Psoas muscle (tissue), 8 donors: ENCODE results near the gene METTL25B. TPM values are rescaled to one million over a fixed set of nuclear protein-coding genes. Genes with fewer than 3 reads are reported as not detected.
A peak's percentile ranks its signal among the peaks of the same experiment; 100 is the strongest.

ENCODE experiments used
- ATAC-seq, 4 donors: fragments of 200-7000 bp; cut with Tn5 transposase; one replicate each; pipeline ENCODE4 v1.9.1; 2020; ENCODE audit warnings: moderate library complexity in 3 of 4, mild to moderate bottlenecking in 2 of 4
- DNase-seq, 2 donors: peaks; one replicate each; pipeline ENCODE4 v3.0.0-alpha.2; 2020
- H3K27ac ChIP-seq: fragments of 200-600 bp; one replicate; pipeline ENCODE4 v1.8.0; 2022
- H3K27me3 ChIP-seq, 3 donors: fragments of 200-600 bp in 1 of 3; one replicate each; pipeline versions ENCODE4 v1.6.1 to v1.8.0; 2013 to 2022; ENCODE audit warnings: low read length in 2 of 3, mild to moderate bottlenecking in 2 of 3, moderate library complexity in 1 of 3; ENCODE audit not compliant: insufficient read depth in 3 of 3
- H3K36me3 ChIP-seq, 2 donors: fragments of 200-600 bp in 1 of 2; one replicate each; pipeline versions ENCODE4 v1.6.1 to v1.8.0; 2013 to 2022; ENCODE audit warnings: low read depth in 1 of 2, mild to moderate bottlenecking in 1 of 2, moderate library complexity in 1 of 2; ENCODE audit not compliant: insufficient read depth in 1 of 2
- H3K4me1 ChIP-seq: fragments of 200-600 bp; one replicate; pipeline ENCODE4 v1.8.0; 2022
- H3K4me3 ChIP-seq: fragments of 200-600 bp; one replicate; pipeline ENCODE4 v1.8.0; 2022; ENCODE audit warnings: mild to moderate bottlenecking
- H3K9me3 ChIP-seq: fragments of 200-600 bp; one replicate; pipeline ENCODE4 v1.8.0; 2022
- CTCF ChIP-seq: fragments of 200-600 bp; IDR thresholded peaks from one replicate; pipeline ENCODE4 v1.8.0; 2022; ENCODE audit warnings: antibody characterized with exemption
- WGBS, 3 donors: extraction: QIAGEN DNeasy Blood & Tissue Kit; methylation state at CpG; one replicate each; pipeline versions ENCODE4 v1.1.6 to v1.1.7; 2013; 5-methylcytosine and 5-hydroxymethylcytosine counted together
- intact Hi-C, 2 donors: fragments of 100-400 bp; cut with DNase I; formaldehyde crosslinking; loops; one replicate each; pipeline versions ENCODE4 v1.11.0 to v1.14.2; 2022
- polyA plus RNA-seq, 3 donors: library from polyadenylated mRNA; stranded (reverse); fragments of 200-250 nt; gene quantifications; one replicate each; pipeline ENCODE4 v1.2.3, GENCODE V29; 2013
- total RNA-seq, 4 donors: library from RNA; stranded (reverse); fragmentation: NEBNext Ultra II Directional in 2 of 4; extraction: Animal tissue kit (Norgen Biotek cat#: 25700) in 2 of 4; gene quantifications; one replicate each; pipeline versions ENCODE4 v1.2.1 to v1.2.4, GENCODE V29; 2021 to 2023
- donor health status: healthy with polysubstance abuse.
- donor health status: DM: no; HTN: no; CAD: no; lungs with moderate emphysema.
- donor health status: Bipolar disorder and iron deficiency.
- donor health status: healthy.
- donor health status: DM: yes; HTN: yes; CAD: no.
- donor health status: DM: no; HTN: no; CAD: no.
- donor health status: DM: no; HTN: no; CAD: no.
- donor health status: DM: yes; HTN: yes; CAD: no.

The METTL25B gene
- total and polyA plus RNA-seq, 7 donors = 18.5 to 32.1 (median 27.0) TPM

GRCh38 chr1:156777573-156777972 lies 49.3 kb downstream of the METTL25B start:
- no peaks in the 10 kb centered on the region for H3K27me3 ChIP-seq
- ATAC-seq = no peak
- H3K27ac ChIP-seq = no peak overlapping the region
- H3K4me1 ChIP-seq = peaks cover 43% of the 10 kb centered on the region
- no peak overlapping the region for H3K4me3 ChIP-seq
- intact Hi-C loops = no loop called here
- 55 to 74% (median 69%) methylated on average over 1 of the region's 1 CpG for WGBS, 3 donors
- DNase-seq = no peak
- TF ChIP-seq CTCF = no peak
- peaks cover 5 to 6% of the 10 kb centered on the region in 2 donors for H3K36me3 ChIP-seq
- H3K9me3 ChIP-seq = no peaks in the 10 kb centered on the region

- H3K36me3 ChIP-seq = peaks cover 5 to 44% of the 10 kb centered on the region in 2 donors
- H3K27me3 ChIP-seq = no peaks in the 10 kb centered on the region
- H3K4me3 ChIP-seq = no peak overlapping the region
Observed at GRCh38 chr1:156781585-156782186, 53.4 kb downstream of the METTL25B start.

GRCh38 chr1:156785458-156785857 lies 57.2 kb downstream of the METTL25B start:
- Histone ChIP-seq H3K9me3 (no peaks in the 10 kb centered on the region), H3K4me3 (no peak overlapping the region), H3K4me1 (peaks cover 15% of the 10 kb centered on the region), H3K36me3 (peaks cover 5 to 81% of the 10 kb centered on the region in 2 donors), H3K27ac (no peak overlapping the region), H3K27me3 (no peaks in the 10 kb centered on the region)
- DNase-seq = no peak
- no peak for ATAC-seq
- TF ChIP-seq CTCF = no peak
- intact Hi-C loops = no loop called here
- 72 to 84% (median 83%) methylated on average over 6 of the region's 6 CpGs for WGBS, 3 donors

More at GRCh38 chr1:156781585-156782186, 53.4 kb downstream of the METTL25B start:
- peak; percentile 56 to 72 (median 70) for ATAC-seq
- H3K27ac ChIP-seq = no peak overlapping the region
- peaks cover 26% of the 10 kb centered on the region for H3K4me1 ChIP-seq
- no peak for TF ChIP-seq CTCF
- H3K9me3 ChIP-seq = no peaks in the 10 kb centered on the region
- intact Hi-C loops = no loop called here
- DNase-seq = no peak

Other genes starting within 250 kb of the METTL25B start
- 100 to 1,000 TPM; 126 to 258 (median 188) TPM for gene MEF2D, start 227.7 kb upstream of the METTL25B start, total RNA-seq
- gene MEF2D, start 227.7 kb upstream of the METTL25B start, polyA plus RNA-seq = 10 to 100 TPM; 43.1 to 65.3 (median 58.4) TPM
- gene IQGAP3, start 155.9 kb upstream of the METTL25B start, total RNA-seq = under 1 TPM; 0.07 to 0.24 (median 0.16) TPM
- under 1 TPM; 0.01 to 0.17 (median 0.04) TPM for gene IQGAP3, start 155.9 kb upstream of the METTL25B start, polyA plus RNA-seq
- gene TTC24, start 148.7 kb upstream of the METTL25B start, total RNA-seq = under 1 TPM in 1 of 4 donors, not detected in 3; 0.69 TPM
- under 1 TPM in 2 of 3 donors, not detected in 1; 0.12 to 0.13 TPM for gene TTC24, start 148.7 kb upstream of the METTL25B start, polyA plus RNA-seq
- 10 to 100 TPM; 44.3 to 77.5 (median 70.8) TPM for gene NAXE, start 136.7 kb upstream of the METTL25B start, total RNA-seq
- gene NAXE, start 136.7 kb upstream of the METTL25B start, polyA plus RNA-seq = 10 to 100 TPM; 62.6 to 74.4 (median 67.5) TPM
- gene GPATCH4, start 127.0 kb upstream of the METTL25B start, total RNA-seq = 10 to 100 TPM; 30.6 to 77.5 (median 69.6) TPM
- 100 to 1,000 TPM in 2 of 3 donors, 10 to 100 TPM in 1; 55.0 to 110 (median 103) TPM for gene GPATCH4, start 127.0 kb upstream of the METTL25B start, polyA plus RNA-seq
- 1 to 10 TPM in 1 of 4 donors, under 1 TPM in 3; 0.28 to 2.2 (median 0.58) TPM for gene HAPLN2, start 109.1 kb upstream of the METTL25B start, total RNA-seq
- under 1 TPM; 0.56 to 0.79 (median 0.61) TPM for gene HAPLN2, start 109.1 kb upstream of the METTL25B start, polyA plus RNA-seq
- under 1 TPM in 2 of 4 donors, not detected in 2; 0.27 to 0.36 TPM for gene BCAN, start 86.4 kb upstream of the METTL25B start, total RNA-seq
- under 1 TPM in 2 of 3 donors, not detected in 1; 0.06 to 0.08 TPM for gene BCAN, start 86.4 kb upstream of the METTL25B start, polyA plus RNA-seq
- gene NES, start 51.1 kb upstream of the METTL25B start, total RNA-seq = 100 to 1,000 TPM in 1 of 4 donors, 10 to 100 TPM in 3; 40.5 to 581 (median 80.2) TPM
- gene NES, start 51.1 kb upstream of the METTL25B start, polyA plus RNA-seq = 10 to 100 TPM; 12.3 to 23.8 (median 17.2) TPM
- gene CRABP2, start 22.9 kb upstream of the METTL25B start, total RNA-seq = 1 to 10 TPM in 2 of 4 donors, under 1 TPM in 1, not detected in 1; 0.71 to 1.7 (median 1.6) TPM
- under 1 TPM; 0.13 to 0.57 (median 0.53) TPM for gene CRABP2, start 22.9 kb upstream of the METTL25B start, polyA plus RNA-seq
- 10 to 100 TPM in 3 of 4 donors, 1 to 10 TPM in 1; 7.4 to 19.8 (median 16.5) TPM for gene ISG20L2, start 297 bp downstream of the METTL25B start, total RNA-seq
- 10 to 100 TPM in 2 of 3 donors, 1 to 10 TPM in 1; 7.6 to 20.4 (median 20.2) TPM for gene ISG20L2, start 297 bp downstream of the METTL25B start, polyA plus RNA-seq
- 100 to 1,000 TPM in 2 of 4 donors, 10 to 100 TPM in 2; 86.1 to 137 (median 99.8) TPM for gene MRPL24, start 12.6 kb downstream of the METTL25B start, total RNA-seq
- 100 to 1,000 TPM; 140 to 174 (median 146) TPM for gene MRPL24, start 12.6 kb downstream of the METTL25B start, polyA plus RNA-seq
- 100 to 1,000 TPM; 164 to 240 (median 208) TPM for gene HDGF, start 23.2 kb downstream of the METTL25B start, total RNA-seq
- 100 to 1,000 TPM; 161 to 367 (median 163) TPM for gene HDGF, start 23.2 kb downstream of the METTL25B start, polyA plus RNA-seq
- gene PRCC, start 39.1 kb downstream of the METTL25B start, total RNA-seq = 10 to 100 TPM; 43.7 to 69.3 (median 64.0) TPM
- 100 to 1,000 TPM in 1 of 3 donors, 10 to 100 TPM in 2; 46.8 to 107 (median 72.0) TPM for gene PRCC, start 39.1 kb downstream of the METTL25B start, polyA plus RNA-seq
- gene SH2D2A, start 88.4 kb downstream of the METTL25B start, total RNA-seq = under 1 TPM; 0.37 to 0.82 (median 0.60) TPM
- under 1 TPM in 2 of 3 donors, not detected in 1; 0.25 to 0.26 TPM for gene SH2D2A, start 88.4 kb downstream of the METTL25B start, polyA plus RNA-seq
- gene INSRR, start 130.6 kb downstream of the METTL25B start, total RNA-seq = under 1 TPM in 1 of 4 donors, not detected in 3; 0.07 TPM
- under 1 TPM in 1 of 3 donors, not detected in 2; under 0.01 TPM for gene INSRR, start 130.6 kb downstream of the METTL25B start, polyA plus RNA-seq
- under 1 TPM; 0.16 to 0.92 (median 0.44) TPM for gene NTRK1, start 132.4 kb downstream of the METTL25B start, total RNA-seq
- under 1 TPM; 0.07 to 0.65 (median 0.58) TPM for gene NTRK1, start 132.4 kb downstream of the METTL25B start, polyA plus RNA-seq
- 1 to 10 TPM; 3.8 to 7.3 (median 4.1) TPM for gene PEAR1, start 165.2 kb downstream of the METTL25B start, total RNA-seq
- 1 to 10 TPM; 2.1 to 4.6 (median 2.6) TPM for gene PEAR1, start 165.2 kb downstream of the METTL25B start, polyA plus RNA-seq
- not detected for gene LRRC71, start 192.2 kb downstream of the METTL25B start, total RNA-seq
- gene LRRC71, start 192.2 kb downstream of the METTL25B start, polyA plus RNA-seq = under 1 TPM in 2 of 3 donors, not detected in 1; 0.03 TPM